ENCODE results near the gene DIPK1C.

GRCh38 chr18:74416124-74416523 is 41.0 kb downstream of the DIPK1C start:
- TF ChIP-seq, protein P1, sequence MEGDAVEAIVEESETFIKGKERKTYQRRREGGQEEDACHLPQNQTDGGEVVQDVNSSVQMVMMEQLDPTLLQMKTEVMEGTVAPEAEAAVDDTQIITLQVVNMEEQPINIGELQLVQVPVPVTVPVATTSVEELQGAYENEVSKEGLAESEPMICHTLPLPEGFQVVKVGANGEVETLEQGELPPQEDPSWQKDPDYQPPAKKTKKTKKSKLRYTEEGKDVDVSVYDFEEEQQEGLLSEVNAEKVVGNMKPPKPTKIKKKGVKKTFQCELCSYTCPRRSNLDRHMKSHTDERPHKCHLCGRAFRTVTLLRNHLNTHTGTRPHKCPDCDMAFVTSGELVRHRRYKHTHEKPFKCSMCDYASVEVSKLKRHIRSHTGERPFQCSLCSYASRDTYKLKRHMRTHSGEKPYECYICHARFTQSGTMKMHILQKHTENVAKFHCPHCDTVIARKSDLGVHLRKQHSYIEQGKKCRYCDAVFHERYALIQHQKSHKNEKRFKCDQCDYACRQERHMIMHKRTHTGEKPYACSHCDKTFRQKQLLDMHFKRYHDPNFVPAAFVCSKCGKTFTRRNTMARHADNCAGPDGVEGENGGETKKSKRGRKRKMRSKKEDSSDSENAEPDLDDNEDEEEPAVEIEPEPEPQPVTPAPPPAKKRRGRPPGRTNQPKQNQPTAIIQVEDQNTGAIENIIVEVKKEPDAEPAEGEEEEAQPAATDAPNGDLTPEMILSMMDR (IDR thresholded peaks at IDR 0.05) = no peak
- no peak for TF ChIP-seq POLR2A (IDR thresholded peaks at IDR 0.05)

All from vagina (tissue), 2 donors.